ENCODE results near the gene ZNF343. TPM values are rescaled to one million over a fixed set of nuclear protein-coding genes. Genes with fewer than 3 reads are reported as not detected.

The ZNF343 gene
- total RNA-seq, 6 donors from 2014 or later = 8.4 to 13.3 (median 8.9) TPM

GRCh38 chr20:2451939-2452732 lies 56.6 kb downstream of the ZNF343 start:
- WGBS, 2 donors = 56 to 67% methylated on average over 7 to 8 of the region's 8 CpGs

GRCh38 chr20:2451422-2451821 lies 57.3 kb downstream of the ZNF343 start:
- no peaks in the 10 kb centered on the region for H3K4me1 ChIP-seq
- DNase-seq = no peak
- no peaks in the 10 kb centered on the region for H3K27me3 ChIP-seq
- no peak overlapping the region for H3K4me3 ChIP-seq
- no peaks in the 10 kb centered on the region for H3K36me3 ChIP-seq
- 86 to 87% methylated on average over 5 of the region's 5 CpGs for WGBS, 2 donors
- no peaks in the 10 kb centered on the region for H3K9me3 ChIP-seq
- H3K27ac ChIP-seq = no peak overlapping the region
- no peak for TF ChIP-seq EP300 (IDR thresholded peaks at IDR 0.05)
- no peak for TF ChIP-seq CTCF (IDR thresholded peaks at IDR 0.05)
- TF ChIP-seq POLR2AphosphoS5 (IDR thresholded peaks at IDR 0.05) = no peak
- TF ChIP-seq POLR2A (IDR thresholded peaks at IDR 0.05) = no peak
- ATAC-seq (ENCODE audit: low FRiP score in 2 of 2) = no peak

More at GRCh38 chr20:2451939-2452732, 56.6 kb downstream of the ZNF343 start:
- peak in 1 of 2 donors; percentile 54 for DNase-seq
- Histone ChIP-seq H3K4me3 (no peak overlapping the region), H3K27me3 (no peaks in the 10 kb centered on the region), H3K27ac (no peak overlapping the region), H3K9me3 (no peaks in the 10 kb centered on the region), H3K4me1 (no peaks in the 10 kb centered on the region), H3K36me3 (no peaks in the 10 kb centered on the region)
- ATAC-seq (ENCODE audit: low FRiP score in 2 of 2) = peak; percentile 78 to 90
- TF ChIP-seq CTCF (IDR thresholded peaks at IDR 0.05) (peak; percentile 51 to 76 (median 64)), POLR2AphosphoS5 (IDR thresholded peaks at IDR 0.05) (no peak)

DNA sequence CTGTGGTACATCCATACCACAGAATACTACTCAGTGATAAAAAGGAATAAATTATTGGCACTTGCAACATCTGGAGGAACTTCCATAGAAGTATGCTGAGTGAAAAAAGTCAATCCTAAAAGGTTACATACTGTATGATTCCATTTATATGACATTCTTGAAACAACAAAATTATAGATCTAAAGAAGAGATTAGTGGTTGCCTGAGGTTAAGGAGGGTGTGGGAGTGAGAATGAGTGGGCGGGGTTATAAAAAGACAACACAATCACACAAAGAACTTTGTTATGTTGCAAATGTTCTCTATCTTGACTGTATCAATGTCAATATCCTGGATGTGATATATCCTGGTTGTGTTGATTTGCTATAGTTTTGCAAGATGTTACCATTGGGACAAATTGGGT lies 59.3 kb downstream of the ZNF343 start:
- Histone ChIP-seq H3K9me3 (no peaks in the 10 kb centered on the region), H3K4me3 (no peak overlapping the region), H3K36me3 (no peaks in the 10 kb centered on the region), H3K27me3 (no peaks in the 10 kb centered on the region), H3K27ac (no peak overlapping the region), H3K4me1 (no peaks in the 10 kb centered on the region)
- no peak for TF ChIP-seq POLR2AphosphoS5 (IDR thresholded peaks at IDR 0.05)
- TF ChIP-seq EP300 (IDR thresholded peaks at IDR 0.05) = no peak
- no peak for TF ChIP-seq POLR2A (IDR thresholded peaks at IDR 0.05)
- no peak for TF ChIP-seq CTCF (IDR thresholded peaks at IDR 0.05)
- WGBS, 2 donors = 83 to 90% methylated on average over 1 of the region's 1 CpG
- DNase-seq = no peak
- ATAC-seq (ENCODE audit: low FRiP score in 2 of 2) = no peak

GRCh38 chr20:2446845-2447244 lies 61.9 kb downstream of the ZNF343 start:
- no peaks in the 10 kb centered on the region for H3K27me3 ChIP-seq
- no peaks in the 10 kb centered on the region for H3K9me3 ChIP-seq
- H3K36me3 ChIP-seq = no peaks in the 10 kb centered on the region
- no peak for DNase-seq
- TF ChIP-seq POLR2AphosphoS5 (IDR thresholded peaks at IDR 0.05) (no peak), EP300 (IDR thresholded peaks at IDR 0.05) (no peak), CTCF (IDR thresholded peaks at IDR 0.05) (no peak), POLR2A (IDR thresholded peaks at IDR 0.05) (no peak)
- H3K4me3 ChIP-seq = no peak overlapping the region
- no peaks in the 10 kb centered on the region for H3K4me1 ChIP-seq
- ATAC-seq (ENCODE audit: low FRiP score in 2 of 2) = no peak
- no peak overlapping the region for H3K27ac ChIP-seq
- 65 to 70% methylated on average over 4 of the region's 4 CpGs for WGBS, 2 donors

Small RNA genes lying within 50 kb of the gene (small RNA-seq; reads per million reads assigned to genes)
- gene RF00019 = 0 reads per million in 4 donors

Other genes starting within 250 kb of the ZNF343 start
- gene TGM3, start 212.9 kb downstream of the ZNF343 start, total RNA-seq = 1 to 10 TPM in 1 of 6 donors, under 1 TPM in 4, not detected in 1; 0.33 to 1.0 (median 0.46) TPM
- not detected for gene TGM6, start 128.0 kb downstream of the ZNF343 start, total RNA-seq
- 100 to 1,000 TPM in 5 of 6 donors, 10 to 100 TPM in 1; 54.5 to 216 (median 123) TPM for gene SNRPB, start 38.1 kb downstream of the ZNF343 start, total RNA-seq
- gene TMC2, start 27.7 kb upstream of the ZNF343 start, total RNA-seq = under 1 TPM in 4 of 6 donors, not detected in 2; 0.22 to 0.57 (median 0.41) TPM
- gene NOP56, start 143.7 kb upstream of the ZNF343 start, total RNA-seq = 100 to 1,000 TPM in 3 of 6 donors, 10 to 100 TPM in 3; 64.8 to 162 (median 93.6) TPM
- gene IDH3B, start 155.3 kb upstream of the ZNF343 start, total RNA-seq = 100 to 1,000 TPM in 1 of 6 donors, 10 to 100 TPM in 5; 64.7 to 108 (median 75.0) TPM
- 10 to 100 TPM in 5 of 6 donors, 1 to 10 TPM in 1; 7.8 to 23.7 (median 12.9) TPM for gene EBF4, start 183.9 kb upstream of the ZNF343 start, total RNA-seq

All from upper lobe of left lung (tissue), 6 donors.